OCI-LY7 (cell line): ENCODE data around the gene ELAPOR2. TPM values are rescaled to one million over a fixed set of nuclear protein-coding genes. Genes with fewer than 3 reads are reported as not detected.
"Not testable (repeated sequence)": the region's sequence is repeated elsewhere in the genome, so short reads cannot be mapped to it uniquely, and the experiment has no call there.

Experiments used
- BruUV-seq: library from RNA; stranded (reverse); fragments of 400-500 nt; replicated peaks from 2 replicates; lab custom pipeline; 2021; lab: Mats Ljungman, UMichigan
- CTCF ChIA-PET: fragments of 300-600 bp; sonication (Branson Sonifier 250); formaldehyde crosslinking; loops from one replicate; lab custom pipeline; 2022; ENCODE audit warnings: antibody characterized with exemption; ENCODE audit not compliant: unreplicated experiment; lab: Charles Lee
- POLR2A ChIA-PET: fragments of 300-600 bp; sonication (Branson Sonifier 250); formaldehyde crosslinking; loops from one replicate; lab custom pipeline; 2022; ENCODE audit warnings: antibody characterized with exemption; lab: Charles Lee
- DNase-seq: peaks from one replicate; pipeline ENCODE4 v3.0.0-alpha.2; 2015; ENCODE audit warnings: low spot score
- H2AFZ ChIP-seq: fragments of 200-600 bp; sonication (generic), shearing (Covaris generic); 2 replicates; pipeline ENCODE4 v1.6.1; 2014; ENCODE audit warnings: mild to moderate bottlenecking, antibody characterized with exemption, low read length, moderate library complexity
- H3K27ac ChIP-seq: fragments of 200-600 bp; sonication (generic); 2 replicates; pipeline ENCODE4 v1.5.1; 2014; ENCODE audit warnings: mixed run types, low read depth, mild to moderate bottlenecking, moderate library complexity, low read length, inconsistent platforms; ENCODE audit not compliant: poor library complexity, severe bottlenecking
- H3K36me3 ChIP-seq: fragments of 200-600 bp; sonication (generic); 2 replicates; pipeline ENCODE4 v1.6.1; 2014; ENCODE audit warnings: mild to moderate bottlenecking, antibody characterized with exemption, low read length, moderate library complexity, mixed read lengths; ENCODE audit not compliant: insufficient read depth
- H3K4me1 ChIP-seq: fragments of 200-600 bp; sonication (generic); 2 replicates; pipeline ENCODE4 v1.5.1; 2014; ENCODE audit warnings: mild to moderate bottlenecking, low read length; ENCODE audit not compliant: insufficient read depth, poor library complexity, severe bottlenecking
- H3K4me2 ChIP-seq: fragments of 200-600 bp; sonication (generic); 2 replicates; pipeline ENCODE4 v1.6.1; 2014; ENCODE audit warnings: mild to moderate bottlenecking, low read length
- H3K4me3 ChIP-seq: fragments of 200-600 bp; sonication (generic); 2 replicates; pipeline ENCODE4 v1.5.1; 2014; ENCODE audit warnings: mild to moderate bottlenecking, low read depth, low read length; ENCODE audit not compliant: poor library complexity, severe bottlenecking
- H3K79me2 ChIP-seq: fragments of 200-600 bp; sonication (generic); 2 replicates; pipeline ENCODE4 v1.6.1; 2016; ENCODE audit warnings: low read depth, mild to moderate bottlenecking, low read length, moderate library complexity, mixed read lengths; ENCODE audit not compliant: insufficient read depth
- H3K9me2 ChIP-seq: fragments of 200-600 bp; sonication (generic); 2 replicates; pipeline ENCODE4 v1.6.1; 2016; ENCODE audit warnings: mild to moderate bottlenecking, low read length, mixed read lengths; ENCODE audit not compliant: insufficient read depth
- H3K9me3 ChIP-seq: fragments of 200-600 bp; sonication (generic); 2 replicates; pipeline ENCODE4 v1.6.1; 2014; ENCODE audit warnings: mild to moderate bottlenecking, mixed run types, low read length, mixed read lengths
- H4K20me1 ChIP-seq: fragments of 200-600 bp; sonication (generic); 2 replicates; pipeline ENCODE4 v1.6.1; 2014; ENCODE audit warnings: mild to moderate bottlenecking, antibody characterized with exemption, low read length, moderate library complexity, mixed read lengths; ENCODE audit not compliant: insufficient read depth
- CTCF ChIP-seq: fragments of 200-600 bp; sonication (generic); conservative IDR thresholded peaks from 2 replicates; pipeline ENCODE4 v1.5.1; 2014; ENCODE audit warnings: mild to moderate bottlenecking, antibody characterized with exemption, low read length, moderate library complexity, mixed read lengths
- EZH2phosphoT487 ChIP-seq: fragments of 200-600 bp; sonication (generic); IDR thresholded peaks from 2 replicates; pipeline ENCODE4 v1.6.1; 2018; ENCODE audit warnings: low read depth, borderline replicate concordance, mild to moderate bottlenecking, mixed run types, antibody characterized with exemption, low read length, moderate library complexity, mixed read lengths
- intact Hi-C: fragments of 100-400 bp; cut with micrococcal nuclease; formaldehyde crosslinking; loops from one replicate; pipeline ENCODE4 v1.10.0; 2022; ENCODE audit not compliant: unreplicated experiment
- total RNA-seq, 2 experiments: library from RNA; depleted of rRNA in 1 of 2; stranded (reverse); fragments of >200 nt in 1 of 2; shearing (Covaris generic) in 1 of 2; gene quantifications; 2 replicates each; pipeline ENCODE4 v1.2.3, GENCODE V29; 2014 to 2022

The ELAPOR2 gene
- total RNA-seq, 2 experiments from 2014 or later, result 4.6 to 8.6 TPM

- no TSS peak for BruUV-seq
- POLR2A ChIA-PET, result interaction anchor here (1.0 kb wide), 1 partner anchor 273 kb away, joined by 3 read pairs; no protein-coding TSS in a partner anchor
These were observed 47.6 kb upstream of the ELAPOR2 start for GRCh38 chr7:87106974-87107612.

GRCh38 chr7:87105401-87105800 lies 45.9 kb upstream of the ELAPOR2 start:
- Histone ChIP-seq H3K4me3 (no peak overlapping the region), H3K9me2 (no peaks in the 10 kb centered on the region), H3K27ac (no peak overlapping the region), H3K4me2 (no peak overlapping the region), H3K36me3 (no peaks in the 10 kb centered on the region), H2AFZ (no peak overlapping the region), H3K9me3 (no peaks in the 10 kb centered on the region), H3K4me1 (no peaks in the 10 kb centered on the region), H3K79me2 (no peaks in the 10 kb centered on the region), H4K20me1 (no peaks in the 10 kb centered on the region)
- no peak for TF ChIP-seq CTCF
- no peak for TF ChIP-seq EZH2phosphoT487
- intact Hi-C loops, result no loop called here
- BruUV-seq, result no TSS peak
- DNase-seq, result no peak
- POLR2A ChIA-PET, result no interaction called here
- CTCF ChIA-PET, result no interaction called here

More at GRCh38 chr7:87106974-87107612, 47.6 kb upstream of the ELAPOR2 start:
- intact Hi-C loops, result no loop called here
- CTCF ChIA-PET, result no interaction called here
- Histone ChIP-seq H3K4me3 (no peak overlapping the region), H4K20me1 (no peaks in the 10 kb centered on the region), H3K4me2 (no peak overlapping the region), H3K27ac (no peak overlapping the region), H3K9me3 (no peaks in the 10 kb centered on the region), H2AFZ (no peak overlapping the region), H3K4me1 (no peaks in the 10 kb centered on the region), H3K36me3 (no peaks in the 10 kb centered on the region), H3K79me2 (no peaks in the 10 kb centered on the region), H3K9me2 (no peaks in the 10 kb centered on the region)
- no peak for DNase-seq
- TF ChIP-seq EZH2phosphoT487 (no peak), CTCF (no peak)

- Histone ChIP-seq H3K27ac (no peak overlapping the region), H3K9me3 (no peaks in the 10 kb centered on the region), H3K4me1 (no peaks in the 10 kb centered on the region), H3K9me2 (no peaks in the 10 kb centered on the region), H2AFZ (no peak overlapping the region), H3K79me2 (no peaks in the 10 kb centered on the region), H3K4me3 (no peak overlapping the region), H3K36me3 (no peaks in the 10 kb centered on the region), H3K4me2 (no peak overlapping the region), H4K20me1 (no peaks in the 10 kb centered on the region)
- POLR2A ChIA-PET, result no interaction called here
- no peak for TF ChIP-seq CTCF
- TF ChIP-seq EZH2phosphoT487, result no peak
- BruUV-seq, result no TSS peak
- DNase-seq, result no peak
- CTCF ChIA-PET, result no interaction called here
- intact Hi-C loops, result no loop called here
These were observed 40.9 kb upstream of the ELAPOR2 start for GRCh38 chr7:87100326-87100725.

GRCh38 chr7:87097375-87097774 lies 37.9 kb upstream of the ELAPOR2 start:
- not testable (repeated sequence) for H3K4me2 ChIP-seq

More at GRCh38 chr7:87097375-87097774, 37.9 kb upstream of the ELAPOR2 start:
- H3K36me3 ChIP-seq, H4K20me1 ChIP-seq, CTCF ChIA-PET, H3K79me2 ChIP-seq, DNase-seq, H3K27ac ChIP-seq, H2AFZ ChIP-seq, H3K4me3 ChIP-seq, POLR2A ChIA-PET, H3K9me3 ChIP-seq, BruUV-seq, H3K4me1 ChIP-seq, H3K9me2 ChIP-seq, intact Hi-C loops: not testable (repeated sequence)
